Pulmonary artery endothelial cell (primary cell): ENCODE measurements around the gene TGM4. TPM values are rescaled to one million over a fixed set of nuclear protein-coding genes. Genes with fewer than 3 reads are reported as not detected.

Experiments
- DNase-seq: peaks from one replicate; pipeline ENCODE4 v3.0.0-alpha.2; 2011; ENCODE audit warnings: low read depth, low spot score
- total RNA-seq: library from RNA; depleted of rRNA; stranded (reverse); fragments of >200 nt; gene quantifications from 2 replicates; pipeline ENCODE4 v1.2.3, GENCODE V29; 2014

The TGM4 gene
- total RNA-seq, 1 donor from 2014 or later, result 0.26 TPM

DNA sequence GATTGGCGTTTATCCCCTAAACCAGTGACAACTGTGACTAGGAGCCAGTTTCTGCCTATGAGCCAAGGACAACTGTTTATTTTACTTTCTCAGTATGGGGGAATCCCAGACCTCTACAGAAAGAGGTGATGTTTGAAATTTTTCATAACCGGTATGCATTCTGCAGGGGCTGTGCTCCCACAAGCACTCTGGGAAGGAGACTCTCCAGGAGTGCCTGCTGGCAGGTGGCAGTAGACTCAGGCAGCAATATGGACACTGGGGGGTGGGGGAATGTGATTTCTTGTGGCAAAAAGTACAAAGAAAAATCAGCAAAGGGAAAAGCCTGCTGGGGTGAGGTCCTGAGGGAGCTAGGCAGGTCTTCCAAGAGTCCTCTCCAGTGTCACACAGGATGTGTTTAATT is 5.9 kb downstream of the TGM4 start:
- no peak for DNase-seq

DNA sequence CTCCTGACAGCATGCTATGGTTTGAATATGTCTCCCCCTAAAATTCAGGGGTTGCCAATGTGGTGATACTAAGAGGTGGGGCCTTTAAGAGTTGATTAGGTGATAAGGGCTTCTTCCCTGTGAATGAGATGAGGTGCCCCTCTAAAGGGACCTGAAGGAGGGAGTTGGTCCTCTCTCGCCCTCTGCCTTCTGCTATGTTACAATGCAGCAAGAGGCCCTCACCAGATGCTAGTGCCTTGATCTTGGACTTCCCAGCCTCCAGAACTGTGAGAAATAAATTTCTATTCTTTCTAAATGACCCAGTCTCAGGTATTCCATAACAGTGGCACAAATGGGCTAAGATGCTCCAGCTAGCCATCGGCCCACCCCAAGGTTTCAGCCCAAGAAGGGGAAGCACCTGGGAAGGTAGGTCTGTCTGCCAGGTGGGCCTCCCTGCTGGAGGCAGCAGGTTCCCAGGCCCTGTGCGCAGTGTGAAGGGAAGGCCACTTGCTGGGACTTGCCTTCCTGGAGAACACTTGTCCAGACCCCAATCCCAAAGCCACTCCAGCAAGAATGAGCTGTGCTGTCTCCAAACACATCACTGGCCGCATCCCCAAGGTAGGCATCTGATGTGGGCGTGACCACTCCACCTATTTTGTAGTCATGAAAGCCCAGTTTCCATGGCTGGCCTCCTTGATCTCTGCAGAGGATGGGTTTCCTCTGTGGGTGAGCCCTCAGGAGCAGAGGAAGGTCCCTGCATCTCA is 9.0 kb downstream of the TGM4 start:
- DNase-seq, result no peak

DNA sequence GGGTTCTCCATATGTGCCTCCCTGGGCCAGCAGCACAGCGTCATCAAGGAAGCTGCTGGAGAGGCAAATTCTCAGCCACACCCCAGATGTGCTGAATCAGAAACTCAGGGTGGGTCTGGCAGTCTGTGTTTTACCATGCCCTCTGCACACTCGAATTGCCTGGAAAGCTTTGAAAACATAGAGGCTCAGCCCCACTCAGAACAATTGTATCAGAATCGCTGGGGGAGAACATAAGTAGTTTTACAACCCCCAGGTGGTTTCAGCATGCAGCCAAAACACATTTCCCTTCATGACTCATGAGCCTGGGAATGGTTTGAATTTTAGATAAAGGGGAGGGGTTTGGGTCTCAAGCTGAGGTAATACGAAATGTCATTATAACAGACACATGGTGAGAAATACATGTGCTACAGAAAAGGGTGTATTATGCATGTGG is 9.6 kb downstream of the TGM4 start:
- peak; percentile 73 for DNase-seq

DNA sequence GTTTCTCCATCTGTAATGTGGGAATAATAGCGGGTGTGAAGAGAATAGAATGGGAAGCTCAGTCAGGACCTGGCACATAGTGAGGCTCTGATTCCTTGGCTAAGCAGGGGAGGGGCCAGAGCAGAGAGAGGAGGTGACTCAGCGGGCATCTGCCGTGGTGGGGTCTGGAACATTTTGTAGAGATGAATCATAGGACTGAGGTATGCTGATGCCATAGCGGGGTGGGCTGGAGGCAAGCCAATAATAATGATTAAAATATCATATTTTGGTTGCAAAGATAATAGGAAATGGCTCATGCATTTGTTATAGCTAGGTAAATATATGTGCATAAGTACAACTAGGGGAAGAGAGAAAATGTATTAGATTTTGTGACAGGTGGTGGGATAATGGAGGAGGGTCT is 11.2 kb downstream of the TGM4 start:
- peak; percentile 88 for DNase-seq

DNA sequence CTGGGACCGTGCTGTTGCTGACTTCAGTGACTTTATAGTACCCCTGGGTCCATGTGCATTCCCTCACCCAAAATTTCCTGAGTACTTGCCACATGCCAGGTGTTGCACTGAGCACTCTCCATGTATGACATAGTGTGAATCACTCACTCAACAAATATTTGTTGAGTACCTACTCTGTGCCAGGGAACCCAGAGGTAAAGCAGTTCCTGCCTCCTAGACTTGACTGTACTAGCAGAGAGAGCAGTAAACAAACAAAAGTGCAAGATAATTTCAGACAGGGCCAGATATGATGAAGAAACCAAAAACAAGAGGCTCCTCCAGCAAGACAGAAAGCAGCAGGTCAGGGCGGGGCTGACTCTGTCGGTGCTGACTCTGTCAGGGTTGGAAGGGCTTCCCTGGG is 12.2 kb downstream of the TGM4 start:
- DNase-seq, result no peak

DNA sequence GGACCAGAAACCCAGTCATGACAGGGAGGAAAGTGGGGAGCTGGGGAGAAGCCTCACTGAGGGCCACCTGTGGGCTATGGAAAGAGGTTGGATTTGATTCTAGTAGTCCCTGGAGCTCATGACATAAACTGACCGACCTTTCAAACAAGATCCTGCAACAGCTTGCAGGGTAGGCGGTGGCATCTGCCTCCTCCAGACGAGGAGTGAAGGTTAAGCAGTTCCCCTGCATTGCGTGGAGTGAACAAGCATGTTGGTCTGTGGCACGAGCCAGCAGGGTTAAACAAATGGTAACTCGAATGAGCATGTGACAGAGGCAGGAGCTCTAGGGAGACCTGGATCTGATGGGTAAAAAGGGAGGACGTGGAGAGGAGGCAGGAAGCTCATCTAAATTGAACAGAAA is 12.7 kb downstream of the TGM4 start:
- no peak for DNase-seq

DNA sequence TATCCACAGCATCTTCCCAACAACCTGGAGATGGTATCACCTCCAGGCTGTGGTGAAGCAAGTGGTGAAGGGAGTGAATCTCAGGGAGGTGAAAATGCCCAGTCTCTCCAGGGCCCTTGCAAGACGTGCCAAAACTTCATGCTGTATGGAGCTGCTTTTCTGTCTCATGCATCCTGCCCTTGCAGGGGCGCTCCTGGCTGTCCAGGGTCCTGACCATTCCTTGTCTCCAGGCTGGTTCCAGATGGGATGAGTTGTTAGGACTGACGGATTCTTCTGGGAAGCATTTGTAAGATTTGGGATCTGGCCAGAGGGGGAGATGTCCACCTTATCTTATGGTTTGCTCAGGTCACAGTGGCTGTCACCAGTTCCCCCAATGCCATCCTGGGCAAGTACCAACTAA is 15.8 kb downstream of the TGM4 start:
- DNase-seq, result no peak

DNA sequence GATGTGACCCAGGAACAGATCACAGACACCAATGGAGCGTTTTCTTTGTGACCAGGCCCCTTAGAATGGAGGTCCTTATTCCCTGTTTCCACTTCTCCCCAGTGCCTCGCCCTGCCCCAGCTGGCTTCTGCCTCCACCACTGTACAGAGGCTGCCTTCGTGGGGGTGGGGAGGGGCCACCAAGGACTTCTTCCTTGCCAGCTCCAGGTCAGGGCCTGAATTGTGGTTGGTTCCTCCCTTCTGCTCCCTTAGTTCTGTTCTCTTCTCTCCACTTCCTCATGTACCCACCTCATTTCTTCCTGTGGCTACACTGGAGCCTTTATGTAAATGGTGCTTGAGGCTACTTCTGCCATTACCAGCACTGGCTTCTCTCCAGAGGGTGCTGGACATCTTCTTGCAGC is 16.4 kb downstream of the TGM4 start:
- DNase-seq, result no peak

DNA sequence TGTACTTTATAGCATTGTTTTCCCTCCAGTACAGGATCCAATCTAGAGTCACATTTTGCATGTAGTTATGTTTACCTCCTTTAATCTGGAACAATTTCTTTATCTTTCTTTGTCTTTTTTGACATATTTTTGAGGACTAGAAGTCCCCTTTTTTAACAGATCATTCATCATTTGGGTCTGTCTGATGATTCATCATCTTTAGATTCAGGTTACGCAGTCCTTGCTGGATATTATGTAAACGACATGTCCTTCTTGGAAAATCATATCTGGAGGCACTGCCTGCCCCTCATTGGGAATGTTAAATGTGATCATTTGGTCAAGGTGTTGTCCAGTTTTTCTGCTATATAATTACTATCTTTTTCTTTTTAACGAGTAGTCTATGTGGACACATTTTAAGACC is 18.3 kb downstream of the TGM4 start:
- DNase-seq, result no peak

DNA sequence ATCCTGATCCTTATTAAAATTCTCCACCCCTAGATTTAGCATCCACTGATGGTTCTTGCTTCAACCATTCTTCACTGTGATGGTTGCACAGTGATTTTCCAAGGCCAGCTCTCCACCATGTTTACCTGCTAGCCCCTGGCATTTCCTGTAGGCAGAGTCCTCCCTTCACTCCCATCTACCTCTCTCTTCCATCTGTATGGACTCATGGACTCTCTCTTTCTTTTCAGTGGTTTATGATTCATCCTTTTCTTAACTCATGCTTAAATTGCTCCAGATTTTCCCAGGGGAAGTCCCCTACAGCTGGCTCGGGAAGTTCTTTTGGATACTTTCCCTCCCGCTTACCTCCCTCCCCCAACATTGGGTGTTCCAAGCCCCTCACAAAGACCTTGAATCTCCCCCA is 18.7 kb downstream of the TGM4 start:
- DNase-seq, result no peak

DNA sequence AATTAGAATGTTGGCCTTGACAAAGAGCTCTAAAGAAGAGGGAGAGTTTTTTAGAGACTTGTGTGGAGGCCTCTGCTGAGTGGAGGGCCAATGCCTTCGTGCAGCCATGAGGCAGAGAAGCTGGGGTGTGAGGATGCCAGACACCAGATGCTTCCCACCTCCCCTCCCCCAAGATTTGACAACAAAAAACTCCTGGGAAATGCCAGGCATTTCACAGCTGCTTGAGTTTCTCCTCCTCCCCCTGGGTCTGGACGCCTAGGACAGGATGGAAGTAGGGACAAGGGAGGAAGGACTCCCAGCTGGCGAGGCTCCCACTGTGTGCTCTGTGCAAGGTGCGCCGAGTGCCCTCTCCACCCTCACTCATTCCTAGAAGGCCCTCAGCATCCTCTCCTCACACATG is 20.1 kb downstream of the TGM4 start:
- no peak for DNase-seq

DNA sequence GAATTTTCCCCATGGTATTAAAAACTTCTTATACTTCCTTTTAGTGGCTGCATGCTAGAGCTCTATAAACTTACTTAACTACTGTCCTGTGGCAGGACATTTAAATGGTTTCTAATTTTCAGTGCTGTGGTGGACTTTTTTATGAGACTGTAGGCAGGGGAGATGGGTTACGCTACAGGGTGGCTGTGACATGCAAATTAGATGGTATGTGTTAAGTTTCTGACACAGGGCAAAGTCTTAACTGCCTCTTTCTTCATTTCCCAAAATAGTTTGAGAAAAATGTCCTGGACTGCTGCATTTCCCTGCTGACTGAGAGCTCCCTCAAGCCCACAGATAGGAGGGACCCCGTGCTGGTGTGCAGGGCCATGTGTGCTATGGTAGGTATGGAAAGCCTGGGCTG is 22.0 kb downstream of the TGM4 start:
- DNase-seq, result no peak

DNA sequence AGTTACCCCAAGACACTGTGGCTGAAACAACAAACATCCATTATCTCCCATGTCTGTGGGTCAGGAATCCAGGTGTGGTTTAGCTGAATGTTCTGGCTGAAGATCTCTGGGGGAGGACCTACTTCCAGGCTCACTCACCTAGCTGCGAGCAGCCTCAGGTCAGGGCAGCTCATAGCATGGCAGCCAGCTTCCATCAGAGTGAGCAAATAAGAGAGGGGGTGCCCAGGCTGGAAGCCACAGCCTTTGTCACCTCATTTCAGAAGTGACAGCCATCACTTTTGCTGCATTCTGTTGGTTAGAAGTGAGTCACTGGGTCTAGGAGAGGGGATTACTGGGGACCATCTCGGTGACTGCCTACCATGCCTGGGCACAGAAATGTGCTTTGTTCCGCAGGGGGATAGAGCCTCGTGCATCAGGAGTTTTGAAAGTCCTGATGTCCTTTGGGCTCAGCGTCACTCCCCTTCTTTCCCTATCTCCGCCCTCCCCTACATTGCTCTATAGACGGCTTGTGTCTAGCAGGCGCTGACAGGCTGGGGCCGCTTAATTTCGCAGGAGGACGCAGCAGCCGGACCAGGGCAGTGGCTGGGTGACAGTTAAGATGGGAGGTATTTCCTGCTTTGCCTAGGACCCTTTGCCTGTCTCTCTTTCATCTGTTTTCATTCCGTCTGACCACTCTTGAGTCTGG is 25.4 kb downstream of the TGM4 start:
- no peak for DNase-seq

DNA sequence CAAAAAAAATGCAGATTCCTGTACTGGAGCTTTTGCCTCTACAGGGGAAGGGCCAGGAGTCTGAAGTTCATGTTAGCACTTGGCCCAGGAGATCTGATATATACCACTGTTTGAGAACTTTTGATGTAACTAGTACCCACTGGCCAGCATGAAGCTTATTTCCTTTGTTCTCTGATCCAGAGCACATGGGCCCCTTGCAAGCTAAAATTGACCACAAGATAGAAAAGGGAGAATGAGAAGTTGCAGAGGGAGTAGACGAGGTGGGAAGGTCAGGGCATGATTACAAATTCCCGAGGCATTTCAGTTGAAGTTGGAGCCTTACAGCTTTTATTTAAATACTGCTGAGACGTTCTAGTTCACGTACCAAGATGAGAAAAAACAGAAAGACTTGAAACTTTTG is 28.2 kb downstream of the TGM4 start:
- no peak for DNase-seq

DNA sequence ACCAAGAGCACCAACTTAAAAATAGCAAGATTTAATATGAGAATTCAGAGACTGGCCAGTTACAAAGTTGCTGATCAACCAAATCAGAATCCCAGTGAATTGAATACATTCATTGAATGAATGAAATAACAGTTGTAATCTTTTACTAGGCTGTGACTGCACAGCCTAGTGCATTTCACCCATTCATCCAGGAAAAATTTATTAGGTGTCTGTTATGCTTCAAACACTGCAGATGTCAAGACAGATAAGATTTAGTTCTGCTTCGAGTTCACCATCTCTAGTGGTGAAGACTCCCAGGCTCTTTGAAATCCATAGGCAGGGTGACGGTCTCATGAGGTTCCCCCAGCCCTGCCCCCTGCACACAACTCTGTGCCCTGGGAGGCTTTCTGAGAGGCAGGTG is 28.9 kb downstream of the TGM4 start:
- DNase-seq, result no peak

DNA sequence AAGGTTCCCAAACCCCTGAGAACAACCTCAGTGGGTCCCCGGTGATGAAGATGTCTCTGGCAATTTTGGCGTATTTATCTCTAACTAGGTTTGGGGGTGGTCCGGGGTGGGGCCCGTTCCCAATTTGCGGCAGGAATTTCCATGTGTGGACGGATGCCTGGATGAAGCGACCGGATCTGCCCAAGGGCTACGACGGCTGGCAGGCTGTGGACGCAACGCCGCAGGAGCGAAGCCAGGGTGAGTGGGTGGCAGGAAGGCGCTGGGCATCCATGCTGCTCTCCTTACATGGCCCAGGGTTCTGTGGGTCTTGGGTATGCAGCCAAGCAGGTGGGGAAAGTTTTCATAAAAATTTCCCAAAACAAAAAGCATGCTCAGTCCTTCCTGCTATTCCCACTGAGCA is 29.3 kb downstream of the TGM4 start:
- no peak for DNase-seq

DNA sequence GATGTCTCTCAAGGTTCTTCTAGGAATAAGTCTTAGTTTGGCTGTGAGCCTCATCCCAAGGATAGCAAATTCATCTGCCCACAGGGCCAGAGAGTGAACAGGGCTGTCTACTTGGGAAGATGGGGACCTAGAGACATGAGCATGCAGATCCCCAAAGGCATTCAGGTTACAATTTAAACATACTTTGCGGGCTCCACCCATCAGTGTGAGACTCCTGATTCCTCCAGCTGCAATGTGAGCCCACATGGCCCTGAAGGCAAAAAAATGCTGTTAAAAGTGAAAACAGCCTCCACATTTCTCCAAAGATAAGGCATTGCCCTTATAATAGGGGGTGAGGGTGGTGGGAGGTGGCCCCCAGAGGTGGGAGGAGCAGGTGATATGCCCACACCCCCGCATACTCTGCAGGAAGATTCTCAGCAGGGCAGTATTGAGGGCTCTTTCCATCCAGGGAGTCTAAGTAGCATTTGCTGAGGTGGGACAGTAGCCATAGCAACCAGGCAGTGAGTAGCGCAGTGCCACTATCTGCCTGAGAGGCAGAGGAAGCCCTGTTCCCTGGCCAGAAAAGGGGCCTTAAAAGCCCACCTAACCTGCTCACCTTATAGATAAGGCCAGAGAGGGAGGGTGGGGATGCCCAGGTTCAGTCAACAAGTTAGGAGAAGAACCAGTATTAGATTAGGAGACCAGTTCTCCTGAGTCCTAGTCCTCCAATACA is 31.2 kb downstream of the TGM4 start:
- DNase-seq, result no peak

DNA sequence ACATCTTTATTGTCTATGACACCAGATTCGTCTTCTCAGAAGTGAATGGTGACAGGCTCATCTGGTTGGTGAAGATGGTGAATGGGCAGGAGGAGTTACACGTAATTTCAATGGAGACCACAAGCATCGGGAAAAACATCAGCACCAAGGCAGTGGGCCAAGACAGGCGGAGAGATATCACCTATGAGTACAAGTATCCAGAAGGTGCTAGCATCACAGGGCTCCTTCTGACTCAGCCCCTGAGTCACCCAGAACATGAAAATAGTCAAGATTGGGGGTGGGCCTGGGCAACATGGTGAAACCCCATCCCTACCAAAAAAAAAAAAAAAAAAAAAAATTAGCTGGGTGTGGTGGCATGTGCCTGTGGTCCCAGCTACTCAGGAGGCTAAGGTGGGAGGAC is 32.6 kb downstream of the TGM4 start:
- DNase-seq, result no peak

DNA sequence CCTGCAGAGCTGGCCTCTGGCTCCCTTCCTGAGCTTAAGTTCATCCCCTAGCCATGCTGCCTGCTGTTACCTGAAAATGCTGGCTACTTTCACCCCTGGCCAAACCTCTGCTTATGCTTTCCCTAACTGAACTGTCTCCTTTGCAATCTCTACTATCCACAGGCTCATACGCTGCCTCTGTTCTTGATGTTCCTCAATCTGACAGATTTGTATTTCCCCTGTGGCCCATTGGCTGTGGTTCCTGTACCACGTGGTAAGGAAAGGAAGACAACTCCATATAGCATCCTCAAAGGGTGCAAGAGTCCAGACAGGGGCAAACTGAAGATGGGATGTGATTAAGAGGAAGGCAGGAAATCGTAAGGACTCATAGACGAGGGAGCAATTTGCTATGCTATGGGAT is 33.2 kb downstream of the TGM4 start:
- DNase-seq, result no peak

DNA sequence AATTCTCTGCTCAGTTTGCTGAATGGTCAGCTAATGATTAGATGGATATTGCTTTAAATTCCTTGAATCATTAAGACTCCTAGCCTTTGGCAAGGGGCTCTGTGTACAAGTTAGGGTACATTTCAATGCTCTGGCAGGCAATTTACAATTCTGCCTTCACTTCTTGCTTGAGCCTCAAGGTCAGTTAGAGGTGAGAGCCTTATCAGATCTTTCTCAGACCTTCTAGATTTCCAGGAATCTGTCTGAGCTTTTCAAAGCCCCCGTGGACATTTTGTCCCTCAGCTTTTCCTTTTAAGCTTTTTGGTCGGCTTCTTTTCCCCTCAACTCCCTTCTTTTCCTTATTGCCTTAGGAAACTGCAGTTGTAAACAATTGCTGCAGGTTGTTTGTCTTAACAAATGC is 34.7 kb downstream of the TGM4 start:
- DNase-seq, result no peak

DNA sequence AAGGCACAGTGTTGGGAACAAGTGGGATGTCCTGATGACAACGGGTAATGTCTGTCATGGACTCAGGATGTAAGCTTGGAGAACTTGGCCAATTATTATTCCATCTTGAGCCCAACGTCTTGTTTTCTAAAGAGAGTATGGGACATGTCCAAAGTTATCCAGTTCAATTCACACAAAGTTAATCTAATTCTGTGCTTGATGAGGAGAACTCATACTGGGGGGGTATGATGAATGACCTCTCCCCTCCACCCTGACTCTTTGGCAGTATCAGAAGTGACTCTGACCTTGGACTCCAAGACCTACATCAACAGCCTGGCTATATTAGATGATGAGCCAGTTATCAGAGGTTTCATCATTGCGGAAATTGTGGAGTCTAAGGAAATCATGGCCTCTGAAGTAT is 36.3 kb downstream of the TGM4 start:
- no peak for DNase-seq

DNA sequence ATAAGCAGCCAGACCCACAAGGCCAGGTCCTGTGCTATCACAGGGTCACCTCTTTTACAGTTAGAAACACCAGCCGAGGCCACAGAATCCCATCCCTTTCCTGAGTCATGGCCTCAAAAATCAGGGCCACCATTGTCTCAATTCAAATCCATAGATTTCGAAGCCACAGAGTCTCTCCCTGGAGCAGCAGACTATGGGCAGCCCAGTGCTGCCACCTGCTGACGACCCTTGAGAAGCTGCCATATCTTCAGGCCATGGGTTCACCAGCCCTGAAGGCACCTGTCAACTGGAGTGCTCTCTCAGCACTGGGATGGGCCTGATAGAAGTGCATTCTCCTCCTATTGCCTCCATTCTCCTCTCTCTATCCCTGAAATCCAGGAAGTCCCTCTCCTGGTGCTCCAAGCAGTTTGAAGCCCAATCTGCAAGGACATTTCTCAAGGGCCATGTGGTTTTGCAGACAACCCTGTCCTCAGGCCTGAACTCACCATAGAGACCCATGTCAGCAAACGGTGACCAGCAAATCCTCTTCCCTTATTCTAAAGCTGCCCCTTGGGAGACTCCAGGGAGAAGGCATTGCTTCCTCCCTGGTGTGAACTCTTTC is 39.6 kb downstream of the TGM4 start:
- DNase-seq, result peak; percentile 29
